GM12878 (cell line): ENCODE measurements around the gene ABCB4. TPM values are rescaled to one million over a fixed set of nuclear protein-coding genes. Genes with fewer than 3 reads are reported as not detected.

Source experiments
- CBX5 ChIP-seq: sonication (generic); IDR thresholded peaks from 2 replicates; pipeline ENCODE4 v1.6.1; 2016; ENCODE audit warnings: low read depth, moderate library complexity, mild to moderate bottlenecking, inconsistent platforms
- CHD4 ChIP-seq: fragments of 200-600 bp; sonication (generic); IDR thresholded peaks from 2 replicates; pipeline ENCODE4 v1.6.1; 2016; ENCODE audit warnings: mild to moderate bottlenecking
- JUNB ChIP-seq: IDR thresholded peaks from 2 replicates; pipeline ENCODE4 v1.6.1; 2016; ENCODE audit warnings: antibody characterized with exemption, mild to moderate bottlenecking
- MYB ChIP-seq: fragments of 150-350 bp; IDR thresholded peaks from 2 replicates; pipeline ENCODE4 v1.6.1; 2014; ENCODE audit warnings: mild to moderate bottlenecking, low read depth, low read length, borderline replicate concordance
- NFYB ChIP-seq: IDR thresholded peaks from 2 replicates; pipeline ENCODE4 v1.6.1; 2011; ENCODE audit warnings: low read depth, mild to moderate bottlenecking, low read length, improper control_type of control experiment, moderate library complexity; ENCODE audit not compliant: insufficient read depth
- PAX5 ChIP-seq: IDR thresholded peaks from 2 replicates; pipeline ENCODE4 v1.6.1; 2011; ENCODE audit warnings: low read depth, low read length, borderline replicate concordance
- SUPT20H ChIP-seq: IDR thresholded peaks from 2 replicates; pipeline ENCODE4 v1.6.1; 2011; ENCODE audit warnings: low read depth, mild to moderate bottlenecking, low read length, moderate library complexity, borderline replicate concordance; ENCODE audit not compliant: control insufficient read depth
- TARDBP ChIP-seq: IDR thresholded peaks from 2 replicates; pipeline ENCODE4 v1.6.1; 2016; ENCODE audit warnings: borderline replicate concordance
- ZSCAN29 ChIP-seq: fragments of 450-650 bp; IDR thresholded peaks from 2 replicates; pipeline ENCODE4 v1.6.1; 2017; ENCODE audit warnings: mild to moderate bottlenecking, moderate library complexity
- polyA plus RNA-seq, 11 experiments: library from polyadenylated mRNA; depleted of rRNA in 4 of 11; unstranded in 6 of 11; stranded (reverse) in 5 of 11; fragments of >200 nt; fragmentation: Nextera tagmentation in 4 of 11; fragmentation: Illumina TruSeq in 1 of 11; extraction: Ambion mirVana in 4 of 11; extraction: Trizol in 1 of 11; gene quantifications; 1 replicate in 1 of 11; 2 replicates in 10 of 11; pipeline versions ENCODE4 v1.2.1 to v1.2.3, GENCODE V29; 2011 to 2016; ENCODE audit warnings: inconsistent platforms in 2 of 11, missing spikeins in 2 of 11, low read depth in 1 of 11
- total RNA-seq, 4 experiments: library from RNA; depleted of rRNA in 3 of 4; stranded (reverse); fragments of >200 nt in 3 of 4; fragmentation: Illumina TruSeq in 1 of 4; extraction: Trizol in 1 of 4; gene quantifications; 2 replicates each; pipeline versions ENCODE4 v1.2.1 to v1.2.3, GENCODE V29; 2013 to 2021
- TF ChIP-seq, protein P1 (sequence below): fragments of 150-350 bp; IDR thresholded peaks from 2 replicates; pipeline ENCODE4 v1.6.1; 2016; ENCODE audit warnings: low read depth, low read length
- TF ChIP-seq, protein P2 (sequence below): fragments of 450-650 bp; IDR thresholded peaks from 2 replicates; pipeline ENCODE4 v1.6.1; 2016; ENCODE audit warnings: mild to moderate bottlenecking
- TF ChIP-seq, protein P3 (sequence below): fragments of 450-650 bp; IDR thresholded peaks from 2 replicates; pipeline ENCODE4 v1.6.1; 2017; ENCODE audit warnings: antibody characterized with exemption, mild to moderate bottlenecking, moderate library complexity

The ABCB4 gene
- total and polyA plus RNA-seq, 10 of the 15 experiments (the other 5 are each of a cell fraction or from before 2014, with no cell fraction given), result 1.9 to 8.3 (median 4.4) TPM

DNA sequence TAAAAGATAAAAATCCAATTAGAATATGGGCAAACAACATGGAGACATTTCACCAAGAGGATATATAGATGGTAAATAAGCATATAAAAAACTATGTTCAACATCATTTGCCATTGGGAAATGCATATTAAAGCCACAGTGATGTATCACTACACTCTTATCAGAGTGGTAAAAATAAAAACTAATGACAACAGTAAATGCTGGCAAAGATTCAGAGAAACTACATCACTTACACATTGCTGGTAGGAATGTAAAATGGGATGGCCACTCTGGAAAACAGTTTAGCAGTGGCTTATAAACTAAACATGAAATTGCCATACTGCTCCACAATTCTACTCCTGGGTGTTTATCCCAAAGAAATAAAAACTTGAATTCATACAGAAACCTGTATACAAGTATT is 70.8 kb downstream of the ABCB4 start (continued):
- TF ChIP-seq, protein P1, sequence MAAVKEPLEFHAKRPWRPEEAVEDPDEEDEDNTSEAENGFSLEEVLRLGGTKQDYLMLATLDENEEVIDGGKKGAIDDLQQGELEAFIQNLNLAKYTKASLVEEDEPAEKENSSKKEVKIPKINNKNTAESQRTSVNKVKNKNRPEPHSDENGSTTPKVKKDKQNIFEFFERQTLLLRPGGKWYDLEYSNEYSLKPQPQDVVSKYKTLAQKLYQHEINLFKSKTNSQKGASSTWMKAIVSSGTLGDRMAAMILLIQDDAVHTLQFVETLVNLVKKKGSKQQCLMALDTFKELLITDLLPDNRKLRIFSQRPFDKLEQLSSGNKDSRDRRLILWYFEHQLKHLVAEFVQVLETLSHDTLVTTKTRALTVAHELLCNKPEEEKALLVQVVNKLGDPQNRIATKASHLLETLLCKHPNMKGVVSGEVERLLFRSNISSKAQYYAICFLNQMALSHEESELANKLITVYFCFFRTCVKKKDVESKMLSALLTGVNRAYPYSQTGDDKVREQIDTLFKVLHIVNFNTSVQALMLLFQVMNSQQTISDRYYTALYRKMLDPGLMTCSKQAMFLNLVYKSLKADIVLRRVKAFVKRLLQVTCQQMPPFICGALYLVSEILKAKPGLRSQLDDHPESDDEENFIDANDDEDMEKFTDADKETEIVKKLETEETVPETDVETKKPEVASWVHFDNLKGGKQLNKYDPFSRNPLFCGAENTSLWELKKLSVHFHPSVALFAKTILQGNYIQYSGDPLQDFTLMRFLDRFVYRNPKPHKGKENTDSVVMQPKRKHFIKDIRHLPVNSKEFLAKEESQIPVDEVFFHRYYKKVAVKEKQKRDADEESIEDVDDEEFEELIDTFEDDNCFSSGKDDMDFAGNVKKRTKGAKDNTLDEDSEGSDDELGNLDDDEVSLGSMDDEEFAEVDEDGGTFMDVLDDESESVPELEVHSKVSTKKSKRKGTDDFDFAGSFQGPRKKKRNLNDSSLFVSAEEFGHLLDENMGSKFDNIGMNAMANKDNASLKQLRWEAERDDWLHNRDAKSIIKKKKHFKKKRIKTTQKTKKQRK, result no peak
- TF ChIP-seq TARDBP, result no peak
- TF ChIP-seq, protein P2, sequence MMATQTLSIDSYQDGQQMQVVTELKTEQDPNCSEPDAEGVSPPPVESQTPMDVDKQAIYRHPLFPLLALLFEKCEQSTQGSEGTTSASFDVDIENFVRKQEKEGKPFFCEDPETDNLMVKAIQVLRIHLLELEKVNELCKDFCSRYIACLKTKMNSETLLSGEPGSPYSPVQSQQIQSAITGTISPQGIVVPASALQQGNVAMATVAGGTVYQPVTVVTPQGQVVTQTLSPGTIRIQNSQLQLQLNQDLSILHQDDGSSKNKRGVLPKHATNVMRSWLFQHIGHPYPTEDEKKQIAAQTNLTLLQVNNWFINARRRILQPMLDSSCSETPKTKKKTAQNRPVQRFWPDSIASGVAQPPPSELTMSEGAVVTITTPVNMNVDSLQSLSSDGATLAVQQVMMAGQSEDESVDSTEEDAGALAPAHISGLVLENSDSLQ, result no peak
- no peak for TF ChIP-seq PAX5
- no peak for TF ChIP-seq MYB
- no peak for TF ChIP-seq CHD4
- TF ChIP-seq ZSCAN29, result no peak
- no peak for TF ChIP-seq NFYB
- TF ChIP-seq SUPT20H, result no peak
- TF ChIP-seq, protein P3, sequence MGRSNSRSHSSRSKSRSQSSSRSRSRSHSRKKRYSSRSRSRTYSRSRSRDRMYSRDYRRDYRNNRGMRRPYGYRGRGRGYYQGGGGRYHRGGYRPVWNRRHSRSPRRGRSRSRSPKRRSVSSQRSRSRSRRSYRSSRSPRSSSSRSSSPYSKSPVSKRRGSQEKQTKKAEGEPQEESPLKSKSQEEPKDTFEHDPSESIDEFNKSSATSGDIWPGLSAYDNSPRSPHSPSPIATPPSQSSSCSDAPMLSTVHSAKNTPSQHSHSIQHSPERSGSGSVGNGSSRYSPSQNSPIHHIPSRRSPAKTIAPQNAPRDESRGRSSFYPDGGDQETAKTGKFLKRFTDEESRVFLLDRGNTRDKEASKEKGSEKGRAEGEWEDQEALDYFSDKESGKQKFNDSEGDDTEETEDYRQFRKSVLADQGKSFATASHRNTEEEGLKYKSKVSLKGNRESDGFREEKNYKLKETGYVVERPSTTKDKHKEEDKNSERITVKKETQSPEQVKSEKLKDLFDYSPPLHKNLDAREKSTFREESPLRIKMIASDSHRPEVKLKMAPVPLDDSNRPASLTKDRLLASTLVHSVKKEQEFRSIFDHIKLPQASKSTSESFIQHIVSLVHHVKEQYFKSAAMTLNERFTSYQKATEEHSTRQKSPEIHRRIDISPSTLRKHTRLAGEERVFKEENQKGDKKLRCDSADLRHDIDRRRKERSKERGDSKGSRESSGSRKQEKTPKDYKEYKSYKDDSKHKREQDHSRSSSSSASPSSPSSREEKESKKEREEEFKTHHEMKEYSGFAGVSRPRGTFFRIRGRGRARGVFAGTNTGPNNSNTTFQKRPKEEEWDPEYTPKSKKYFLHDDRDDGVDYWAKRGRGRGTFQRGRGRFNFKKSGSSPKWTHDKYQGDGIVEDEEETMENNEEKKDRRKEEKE, result no peak
- no peak for TF ChIP-seq JUNB
- no peak for TF ChIP-seq CBX5
